IPS DF 4.7 (cell line): ENCODE results near the gene LCNL1.

ENCODE experiments used
- DNase-seq: peaks from one replicate; pipeline ENCODE4 v3.0.0-alpha.2; 2013; ENCODE audit warnings: low spot score; ENCODE audit errors: extremely low read depth

Gene LCNL1

DNA sequence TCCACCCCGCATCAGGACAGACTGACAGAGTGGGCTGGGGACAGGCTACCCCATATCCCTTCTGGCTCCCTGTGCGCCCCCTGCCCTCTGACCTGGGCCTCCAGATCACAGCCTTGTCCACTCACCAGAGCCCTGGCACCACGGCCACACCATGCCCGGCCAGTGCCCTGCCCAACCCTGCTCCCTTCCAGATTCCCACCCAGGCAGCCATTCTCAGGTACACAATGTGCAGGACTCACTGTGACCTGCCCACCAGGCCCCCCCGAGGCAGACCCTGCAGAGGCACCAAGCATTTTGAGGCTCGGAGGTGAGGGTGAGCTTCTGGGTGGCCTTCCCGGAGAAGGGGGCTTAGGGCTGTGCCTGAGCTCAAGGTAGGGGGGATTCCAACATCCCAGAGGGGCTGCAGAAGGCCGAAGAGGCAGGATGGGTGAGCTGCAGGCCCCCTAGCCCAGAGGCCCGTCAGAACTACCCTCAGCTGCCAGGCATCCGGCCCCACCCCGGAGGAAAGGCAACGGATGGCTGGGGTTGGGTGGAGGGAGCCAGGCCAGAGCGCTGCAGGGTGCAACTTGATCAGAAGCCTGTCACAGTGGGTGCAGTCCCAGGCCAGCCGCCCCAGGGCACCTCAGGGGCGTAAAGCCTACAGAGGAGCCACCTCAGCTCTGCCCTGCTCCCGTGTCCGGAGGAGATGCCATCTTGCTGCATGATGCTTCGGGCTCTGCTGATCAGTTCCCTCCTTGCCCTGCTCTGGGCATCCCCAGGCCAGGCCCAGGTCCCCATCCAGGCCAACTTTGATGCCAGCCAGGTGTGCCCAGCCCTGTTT lies at the start of gene LCNL1:
LCNL1 (plus strand) TSS at position 762 of the 820 bp plus-strand sequence. CDS start 594 bp downstream, outside the sequence.
- no peak for DNase-seq

GRCh38 chr9:136934277-136934676 lies 48.5 kb upstream of the LCNL1 start:
- DNase-seq, result no peak

GRCh38 chr9:136935651-136936050 lies 47.1 kb upstream of the LCNL1 start:
- DNase-seq, result no peak

- no peak for DNase-seq
These were observed 46.1 kb upstream of the LCNL1 start for GRCh38 chr9:136936645-136937170.

DNA sequence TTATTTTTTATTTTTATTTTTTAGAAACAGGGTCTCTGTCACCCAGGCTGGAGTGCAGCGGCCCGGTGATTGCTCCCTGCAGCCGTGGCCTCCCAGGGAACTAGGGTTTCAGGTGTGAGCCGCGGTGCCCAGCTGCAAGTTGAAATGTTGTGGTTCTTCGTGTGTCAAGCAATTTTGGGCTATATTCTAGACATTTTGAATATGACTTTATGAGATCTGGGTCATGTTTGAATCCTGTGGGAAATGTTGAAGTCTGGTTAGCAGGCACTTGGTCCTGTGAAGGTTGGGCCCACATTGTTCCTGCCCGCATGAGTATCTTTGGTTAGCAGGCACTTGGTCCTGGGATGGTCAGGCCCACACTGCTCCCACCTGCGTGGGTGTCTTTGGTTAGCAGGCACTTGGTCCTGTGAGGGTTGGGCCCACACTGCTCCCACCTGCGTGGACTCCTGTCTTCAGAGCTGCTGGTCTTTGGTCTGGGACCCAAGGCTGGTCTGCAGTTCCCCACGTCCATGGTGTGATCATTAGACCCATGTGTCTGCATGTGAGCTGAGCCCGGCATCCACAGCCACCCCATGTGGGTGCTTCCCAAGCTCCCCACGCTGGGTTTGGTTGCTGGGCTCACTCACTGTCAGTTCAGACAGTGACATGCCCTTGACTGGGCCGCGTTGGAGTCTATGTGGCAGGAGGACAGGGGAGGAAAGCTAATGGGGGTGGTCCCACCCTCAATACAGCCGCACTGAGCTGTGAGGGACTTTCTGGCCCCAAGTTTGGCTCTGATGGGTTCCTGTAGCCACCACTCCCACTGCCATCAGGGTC lies 45.4 kb upstream of the LCNL1 start:
- DNase-seq, result no peak

DNA sequence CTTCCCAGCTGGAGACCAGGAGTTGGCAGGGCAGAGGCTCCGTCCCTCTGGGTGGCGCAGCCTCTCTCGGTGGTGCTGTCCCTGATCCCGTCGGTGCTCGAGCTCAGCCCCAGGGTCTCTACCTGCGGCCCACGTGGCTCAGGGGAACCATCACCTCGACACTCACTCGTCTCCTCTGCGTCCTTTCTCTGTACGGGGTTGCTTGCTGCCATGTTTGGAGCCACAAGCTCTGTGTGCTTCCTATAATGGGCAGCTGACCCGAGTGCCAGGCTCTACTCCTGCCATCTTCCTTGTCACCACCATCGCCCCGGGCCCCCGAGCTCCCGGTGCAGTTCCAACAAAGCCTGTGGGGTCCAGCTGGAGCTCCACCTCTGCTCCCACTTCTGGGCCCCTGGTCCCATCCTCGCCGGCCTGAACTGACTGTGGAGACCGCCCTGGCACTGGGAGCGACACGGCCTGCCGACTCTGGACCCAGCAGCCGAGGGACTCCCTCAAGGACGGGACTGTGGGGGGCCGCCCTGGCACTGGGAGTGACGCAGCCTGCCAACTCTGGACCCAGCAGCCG lies 43.3 kb upstream of the LCNL1 start:
- DNase-seq, result no peak

DNA sequence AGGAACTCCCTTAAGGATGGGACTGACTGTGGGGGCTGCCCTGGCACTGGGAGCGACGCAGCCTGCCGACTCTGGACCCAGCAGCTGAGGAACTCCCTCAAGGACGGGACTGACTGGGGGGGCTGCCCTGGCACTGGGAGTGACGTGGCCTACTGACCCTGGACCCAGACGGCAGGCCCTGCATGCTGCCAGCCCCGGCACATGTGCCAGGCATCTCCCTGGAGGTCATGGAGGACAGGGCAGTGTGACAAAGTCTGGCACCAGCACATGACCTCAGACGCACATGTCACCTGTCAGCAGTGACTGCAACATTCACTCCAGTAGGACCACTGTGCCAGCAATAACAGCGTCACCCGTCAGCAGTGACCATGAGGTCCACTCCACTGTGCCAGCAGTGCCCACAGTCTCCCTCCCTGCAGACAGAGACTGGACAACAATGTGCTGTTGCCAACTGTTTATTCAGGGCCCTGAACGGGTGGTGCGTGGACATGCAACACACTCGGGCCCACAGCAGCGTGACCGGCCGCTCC lies 42.7 kb upstream of the LCNL1 start:
- DNase-seq, result no peak

DNA sequence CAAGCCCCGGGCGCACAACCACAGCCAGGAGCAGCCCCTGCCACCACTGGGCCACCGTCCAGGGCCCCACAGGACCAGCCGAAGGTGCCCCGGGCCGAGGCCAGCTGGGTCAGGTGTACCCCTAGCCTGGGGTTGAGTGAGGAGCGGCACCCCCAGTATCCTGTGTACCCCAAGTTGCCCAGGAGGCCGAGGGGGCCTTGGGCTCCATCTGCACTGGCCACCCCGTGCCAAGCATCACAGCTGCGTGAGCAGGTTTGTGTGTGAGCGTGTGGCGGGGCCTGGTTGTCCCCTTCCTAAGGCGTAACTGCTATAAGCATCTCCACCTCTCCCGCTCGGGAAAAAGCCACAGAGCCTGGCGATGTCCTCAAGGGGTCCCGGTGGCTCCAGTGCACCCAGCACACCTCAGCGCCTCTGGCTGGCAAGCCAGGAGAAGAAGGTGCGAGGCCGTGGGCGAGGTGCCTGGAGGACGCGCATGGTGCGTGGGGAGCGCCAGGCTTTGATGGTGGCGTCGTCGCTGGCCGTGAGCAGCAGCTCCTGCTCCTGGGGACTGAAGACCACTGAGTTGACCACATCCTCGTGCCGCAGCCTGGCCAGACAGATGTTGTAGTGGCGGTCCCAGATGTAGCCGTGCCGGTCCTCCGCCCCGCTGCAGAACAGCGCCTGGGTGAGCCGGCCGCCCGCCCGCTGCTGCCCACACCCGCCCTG lies 42.1 kb upstream of the LCNL1 start:
- DNase-seq, result no peak

DNA sequence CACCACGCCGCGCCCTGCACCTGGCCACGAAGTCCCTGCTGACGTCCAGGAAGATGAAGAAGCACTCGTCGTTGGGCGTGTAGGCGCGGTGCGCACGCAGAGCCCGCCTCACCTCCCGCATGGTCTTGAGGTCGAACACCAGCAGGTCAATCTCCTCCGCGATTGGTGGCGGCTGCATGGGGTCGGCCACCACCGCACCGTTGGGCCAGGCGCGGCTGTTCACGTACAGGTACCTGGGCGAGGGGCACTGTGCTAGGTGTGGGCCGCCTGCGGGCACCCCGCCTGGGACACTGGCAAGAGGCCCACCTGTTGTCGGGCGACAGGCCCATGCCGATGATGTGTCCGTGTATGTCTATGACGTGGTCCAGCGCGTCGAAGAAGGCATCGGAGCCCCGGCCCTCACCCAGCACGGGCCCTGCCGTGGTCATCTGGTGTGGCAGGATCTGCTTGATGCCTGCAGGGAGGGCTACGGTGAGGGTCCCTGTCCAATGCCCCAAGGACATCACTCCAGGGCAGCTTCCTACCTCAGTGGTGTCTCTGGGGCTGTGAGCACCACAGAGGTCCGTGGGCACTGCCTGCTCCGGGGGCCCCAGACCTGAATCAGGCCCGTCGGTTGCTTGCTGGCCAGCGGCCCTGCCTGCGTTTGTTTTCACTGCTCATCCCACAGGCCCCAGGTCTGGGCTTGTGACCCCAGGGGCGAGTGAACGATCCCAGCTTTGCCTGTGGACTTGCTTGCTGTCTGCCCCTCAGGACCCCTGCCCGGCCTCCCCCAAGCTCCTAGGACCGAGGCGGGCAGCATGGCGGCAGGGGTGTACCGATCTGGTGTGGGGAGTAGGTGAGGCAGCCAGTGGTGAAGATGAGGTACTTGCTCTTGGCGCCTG lies 41.3 kb upstream of the LCNL1 start:
- DNase-seq, result no peak

GRCh38 chr9:136942112-136942880 lies 40.5 kb upstream of the LCNL1 start:
- DNase-seq, result no peak

DNA sequence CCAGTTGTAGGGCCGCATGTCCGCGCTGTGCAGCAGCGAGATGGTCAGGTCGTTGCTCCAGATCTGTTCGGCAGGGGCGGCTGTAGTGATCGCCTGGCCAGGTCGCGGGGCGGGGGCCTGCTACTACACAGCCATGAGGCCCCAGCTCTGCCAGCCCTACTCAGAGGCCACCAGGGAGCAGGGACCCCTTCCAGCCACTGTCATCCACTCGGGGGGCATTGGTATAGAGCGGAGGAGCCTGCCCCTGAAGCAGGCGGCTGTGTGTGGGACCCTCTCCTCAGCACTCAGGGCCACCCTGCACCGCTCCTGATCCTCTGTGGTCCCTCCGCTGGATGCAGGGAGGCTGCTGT lies 39.9 kb upstream of the LCNL1 start:
- DNase-seq, result no peak

DNA sequence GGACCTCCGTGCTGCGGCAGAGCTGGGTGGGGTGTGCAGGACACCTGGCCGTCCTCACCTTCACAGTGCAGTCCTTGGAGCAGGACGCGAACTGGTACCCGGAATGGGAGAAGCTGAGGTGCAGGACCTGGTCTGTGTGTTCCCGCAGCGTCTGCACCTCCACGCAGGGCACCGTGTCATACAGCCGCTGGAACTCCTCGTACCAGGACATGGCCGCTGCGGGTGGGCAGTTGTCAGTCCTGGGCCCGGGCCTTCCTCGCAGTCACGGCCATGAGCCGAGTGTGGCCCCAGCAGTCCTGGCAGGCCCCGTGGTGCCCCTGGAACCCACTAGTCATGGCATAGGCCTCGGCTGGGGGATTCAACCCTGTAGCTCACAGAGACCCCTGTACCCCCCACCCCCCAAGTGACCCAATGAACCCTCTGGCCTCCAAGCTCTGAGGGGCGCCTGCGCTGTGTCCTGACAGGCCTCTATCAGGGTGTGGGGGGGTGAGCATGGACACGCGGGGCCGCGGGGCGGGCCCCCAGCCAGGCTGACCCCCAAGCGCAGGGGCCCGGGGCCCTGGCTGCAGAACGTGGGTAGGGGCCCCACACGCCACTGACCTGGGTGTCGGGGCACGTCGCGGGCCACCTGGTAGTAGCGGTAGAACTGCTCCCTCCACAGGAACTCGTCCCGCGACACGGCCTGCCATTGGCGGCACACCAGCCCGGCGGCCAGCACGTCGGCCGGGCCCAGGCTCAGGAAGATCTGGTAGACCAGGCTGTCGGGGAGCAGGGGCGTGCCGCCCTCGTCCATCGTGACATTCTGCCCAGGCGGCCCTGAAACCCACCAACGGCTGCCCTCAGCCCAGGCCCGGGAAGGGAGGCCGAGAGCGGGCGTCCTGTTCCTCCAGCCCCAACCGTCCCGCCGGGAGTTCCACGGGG lies 39.2 kb upstream of the LCNL1 start:
- DNase-seq, result no peak

- no peak for DNase-seq
These were observed 38.6 kb upstream of the LCNL1 start for GRCh38 chr9:136944212-136944518.

DNA sequence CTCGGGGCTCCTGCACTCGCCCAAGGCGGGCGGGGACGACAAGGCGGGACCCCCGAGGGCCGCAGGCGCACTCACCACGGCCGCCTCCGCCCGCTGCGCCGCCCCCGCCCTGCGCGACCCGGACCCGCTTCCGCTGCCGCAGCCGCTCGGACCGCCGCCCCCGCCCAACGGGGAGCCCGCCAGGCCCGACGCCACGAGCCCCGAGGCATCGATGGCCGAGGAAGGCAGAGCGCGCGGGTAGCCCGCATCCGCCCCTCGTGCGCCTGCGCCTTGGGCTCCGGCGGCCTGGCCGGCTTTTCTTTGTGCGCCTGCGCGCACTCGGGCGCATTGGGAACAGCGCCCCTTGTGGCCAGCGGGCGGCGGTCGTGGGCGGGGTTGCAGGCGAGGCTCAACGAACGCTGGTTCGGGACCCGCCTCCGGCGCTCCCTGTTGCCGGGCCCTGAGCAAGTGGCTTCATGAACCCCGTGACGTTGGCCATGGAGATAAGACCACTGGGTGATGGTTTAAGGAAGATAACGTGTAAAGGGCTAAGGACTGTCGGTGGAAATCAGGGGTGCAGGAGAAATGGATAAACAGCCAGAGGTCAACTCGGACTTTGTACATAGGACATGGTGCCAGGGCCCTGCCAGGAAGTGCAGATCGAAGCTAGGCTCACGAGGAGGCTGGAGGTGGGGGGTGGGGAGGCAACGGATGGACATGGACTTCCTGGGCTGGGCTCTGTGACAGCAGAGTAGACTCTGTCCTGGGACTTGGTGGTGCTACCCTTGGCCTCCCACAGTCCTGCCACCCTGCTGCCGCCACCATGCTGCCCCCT lies 38.1 kb upstream of the LCNL1 start, which contains the start of the genes C8G and FBXW5:
C8G (plus strand) TSS at position 725 of the 814 bp plus-strand sequence; CDS start at position 803, 78 bp downstream.
FBXW5 (minus strand) TSS at position 220 of the 814 bp plus-strand sequence. CDS start 655 bp downstream, outside the sequence.
- DNase-seq, result peak; percentile 49

GRCh38 chr9:136945333-136946227 lies 37.2 kb upstream of the LCNL1 start:
- DNase-seq, result no peak
